Transverse colon (tissue), 4 donors: ENCODE results near the gene TGM1. TPM values are rescaled to one million over a fixed set of nuclear protein-coding genes. Genes with fewer than 3 reads are reported as not detected.

Experiments used
- DNase-seq: peaks from one replicate; pipeline ENCODE4 v3.0.0-alpha.2; 2019
- H3K27ac ChIP-seq, 4 donors: fragments of 200-600 bp; sonication (generic); 2 replicates each; pipeline ENCODE4 v1.5.1; 2016 to 2018; ENCODE audit warnings: inconsistent platforms in 4 of 4
- H3K27me3 ChIP-seq: fragments of 200-600 bp; sonication (generic); 2 replicates; pipeline ENCODE4 v1.5.1; 2017; ENCODE audit warnings: inconsistent platforms
- H3K36me3 ChIP-seq, 4 donors: fragments of 200-600 bp; sonication (generic); 2 replicates each; pipeline ENCODE4 v1.5.1; 2017 to 2019; ENCODE audit warnings: inconsistent platforms in 4 of 4
- H3K4me1 ChIP-seq, 4 donors: fragments of 200-600 bp; sonication (generic); 2 replicates each; pipeline ENCODE4 v1.5.1; 2017 to 2020; ENCODE audit warnings: inconsistent platforms in 4 of 4
- H3K4me3 ChIP-seq, 4 donors: fragments of 200-600 bp; sonication (generic); 1 replicate in 1 of 4; 2 replicates in 3 of 4; pipeline versions ENCODE4 v1.5.1 to v1.6.1; 2017 to 2019; ENCODE audit warnings: inconsistent platforms in 4 of 4
- H3K9me3 ChIP-seq, 2 donors: fragments of 200-600 bp; sonication (generic); 2 replicates each; pipeline ENCODE4 v1.5.1; 2017 to 2019; ENCODE audit warnings: inconsistent platforms in 2 of 2
- EP300 ChIP-seq: sonication (generic); formaldehyde crosslinking; IDR thresholded peaks from one replicate; pipeline ENCODE4 v1.6.1; 2017; ENCODE audit warnings: antibody characterized with exemption, low read depth
- POLR2A ChIP-seq: fragments of 450-650 bp; IDR thresholded peaks from one replicate; pipeline ENCODE4 v1.6.1; 2016; ENCODE audit warnings: antibody characterized with exemption, mild to moderate bottlenecking, moderate library complexity
- POLR2AphosphoS5 ChIP-seq, 3 donors: sonication (generic); formaldehyde crosslinking; IDR thresholded peaks; one replicate each; pipeline ENCODE4 v1.6.1; 2016; ENCODE audit warnings: antibody characterized with exemption in 3 of 3
- WGBS, 2 donors: methylation state at CpG; one replicate each; pipeline ENCODE4 v1.1.5; 2018; ENCODE audit warnings: low coverage in 1 of 2; 5-methylcytosine and 5-hydroxymethylcytosine counted together
- in situ Hi-C, 4 donors: fragments of 200-750 bp; cut with MboI; loops; one replicate each; pipeline versions ENCODE4 v1.15.0 to v1.15.1; 2017; ENCODE audit warnings: low sequenced_read_pairs in 3 of 4, low pct_ligation_motif_present in 1 of 4, low pct_unique_long_range_greater_than_20kb in 1 of 4
- intact Hi-C: fragments of 100-400 bp; cut with DNase I; formaldehyde crosslinking; loops from one replicate; pipeline ENCODE4 v1.15.1; 2023; ENCODE audit warnings: low total_unique reads
- total RNA-seq, 4 donors: library from RNA; depleted of rRNA; stranded (reverse); fragments of >200 nt; gene quantifications; one replicate each; pipeline ENCODE4 v1.1.0, GENCODE V29; 2016
- TF ChIP-seq, protein P1 (sequence below), 5 experiments: fragments of 200-600 bp in 3 of 5; fragments of 450-650 bp in 2 of 5; sonication (generic) in 3 of 5; IDR thresholded peaks; 1 replicate in 2 of 5; 2 replicates in 3 of 5; pipeline ENCODE4 v1.5.1; 2016 to 2017; ENCODE audit warnings: antibody characterized with exemption in 5 of 5, inconsistent platforms in 3 of 5, mild to moderate bottlenecking in 2 of 5, moderate library complexity in 1 of 5

TGM1 gene
- total RNA-seq, 4 donors from 2014 or later = 1.4 to 96.5 (median 2.2) TPM; not detected in 1

- no peak overlapping the region for H3K27ac ChIP-seq
- H3K36me3 ChIP-seq = no peaks in the 10 kb centered on the region
- H3K27me3 ChIP-seq = no peaks in the 10 kb centered on the region
- in situ Hi-C loops (no loop called here), intact Hi-C loops (no loop called here)
- 93 to 100% methylated on average over 1 to 18 of the region's 19 CpGs for WGBS, 2 donors
- no peaks in the 10 kb centered on the region for H3K4me1 ChIP-seq
- no peak for DNase-seq
- H3K9me3 ChIP-seq = no peaks in the 10 kb centered on the region
- no peak for TF ChIP-seq POLR2AphosphoS5 (IDR thresholded peaks at IDR 0.05)
- no peak for TF ChIP-seq EP300
- TF ChIP-seq, protein P1, sequence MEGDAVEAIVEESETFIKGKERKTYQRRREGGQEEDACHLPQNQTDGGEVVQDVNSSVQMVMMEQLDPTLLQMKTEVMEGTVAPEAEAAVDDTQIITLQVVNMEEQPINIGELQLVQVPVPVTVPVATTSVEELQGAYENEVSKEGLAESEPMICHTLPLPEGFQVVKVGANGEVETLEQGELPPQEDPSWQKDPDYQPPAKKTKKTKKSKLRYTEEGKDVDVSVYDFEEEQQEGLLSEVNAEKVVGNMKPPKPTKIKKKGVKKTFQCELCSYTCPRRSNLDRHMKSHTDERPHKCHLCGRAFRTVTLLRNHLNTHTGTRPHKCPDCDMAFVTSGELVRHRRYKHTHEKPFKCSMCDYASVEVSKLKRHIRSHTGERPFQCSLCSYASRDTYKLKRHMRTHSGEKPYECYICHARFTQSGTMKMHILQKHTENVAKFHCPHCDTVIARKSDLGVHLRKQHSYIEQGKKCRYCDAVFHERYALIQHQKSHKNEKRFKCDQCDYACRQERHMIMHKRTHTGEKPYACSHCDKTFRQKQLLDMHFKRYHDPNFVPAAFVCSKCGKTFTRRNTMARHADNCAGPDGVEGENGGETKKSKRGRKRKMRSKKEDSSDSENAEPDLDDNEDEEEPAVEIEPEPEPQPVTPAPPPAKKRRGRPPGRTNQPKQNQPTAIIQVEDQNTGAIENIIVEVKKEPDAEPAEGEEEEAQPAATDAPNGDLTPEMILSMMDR (IDR thresholded peaks at IDR 0.05) = no peak
- no peak for TF ChIP-seq POLR2A
- no peak overlapping the region for H3K4me3 ChIP-seq
Observed at GRCh38 chr14:24254630-24255392, 8.2 kb downstream of the TGM1 start.

- no peak overlapping the region for H3K27ac ChIP-seq
- no peaks in the 10 kb centered on the region for H3K9me3 ChIP-seq
- in situ Hi-C loops (no loop called here), intact Hi-C loops (no loop called here)
- H3K4me1 ChIP-seq = no peaks in the 10 kb centered on the region
- H3K36me3 ChIP-seq = no peaks in the 10 kb centered on the region
- no peak for DNase-seq
- no peak overlapping the region for H3K4me3 ChIP-seq
- TF ChIP-seq EP300 (no peak), POLR2A (no peak), POLR2AphosphoS5 (IDR thresholded peaks at IDR 0.05) (no peak)
- TF ChIP-seq, protein P1 (IDR thresholded peaks at IDR 0.05) = no peak
- 78% methylated on average over 7 of the region's 7 CpGs; no CpG with 5 or more reads in 1 of the 2 donors for WGBS, 2 donors
- no peaks in the 10 kb centered on the region for H3K27me3 ChIP-seq
Observed at GRCh38 chr14:24253936-24254335, 9.0 kb downstream of the TGM1 start.

DNA sequence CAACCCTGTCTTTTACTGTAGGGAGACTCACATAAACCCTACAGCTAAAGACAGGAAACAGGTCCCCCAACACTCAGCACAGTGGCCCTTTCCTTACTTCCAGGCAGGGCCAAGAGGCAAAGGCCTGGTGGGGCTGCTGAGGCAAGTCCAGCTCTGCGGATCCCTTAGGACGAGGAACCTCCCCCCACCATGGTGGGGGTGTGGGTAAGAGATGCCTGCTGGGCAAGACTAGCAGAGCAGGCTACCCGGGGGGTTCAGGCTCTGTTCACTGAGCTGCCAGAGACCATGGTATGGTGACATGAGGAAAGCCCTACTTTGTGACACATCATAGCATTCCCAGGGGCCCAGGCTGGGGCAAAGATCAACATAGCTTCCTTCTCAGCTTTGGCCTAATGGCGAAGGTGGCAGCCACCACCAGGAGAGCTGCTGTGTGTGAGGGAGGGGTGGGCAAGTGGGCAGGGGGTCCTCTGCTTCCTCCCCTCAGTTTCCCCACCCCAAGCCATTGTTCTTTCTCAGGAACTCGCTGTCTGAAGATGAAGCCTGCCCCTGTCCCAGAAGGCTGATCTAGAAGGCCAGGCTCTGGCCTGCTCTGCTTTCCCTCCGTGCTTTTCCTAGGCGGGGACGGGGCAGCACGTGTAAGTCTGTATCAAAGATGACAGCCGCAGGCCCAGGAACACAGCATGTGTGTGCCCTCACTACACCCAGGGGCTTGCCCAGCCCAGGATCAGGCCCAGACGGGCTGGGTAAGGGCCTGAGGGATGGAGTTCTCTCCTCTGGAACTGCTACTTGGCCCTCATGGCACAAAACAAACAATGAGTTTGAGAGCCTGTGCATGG lies 10.5 kb downstream of the TGM1 start:
- Histone ChIP-seq H3K9me3 (no peaks in the 10 kb centered on the region), H3K27me3 (no peaks in the 10 kb centered on the region), H3K4me3 (no peak overlapping the region), H3K27ac (no peak overlapping the region), H3K4me1 (no peaks in the 10 kb centered on the region), H3K36me3 (no peaks in the 10 kb centered on the region)
- WGBS, 2 donors = 84% methylated on average over 11 of the region's 11 CpGs; no CpG with 5 or more reads in 1 of the 2 donors
- in situ Hi-C loops = no loop called here
- intact Hi-C loops = no loop called here
- DNase-seq = no peak
- TF ChIP-seq, protein P1 (IDR thresholded peaks at IDR 0.05) = no peak
- TF ChIP-seq EP300 (no peak), POLR2AphosphoS5 (IDR thresholded peaks at IDR 0.05) (no peak), POLR2A (no peak)

DNA sequence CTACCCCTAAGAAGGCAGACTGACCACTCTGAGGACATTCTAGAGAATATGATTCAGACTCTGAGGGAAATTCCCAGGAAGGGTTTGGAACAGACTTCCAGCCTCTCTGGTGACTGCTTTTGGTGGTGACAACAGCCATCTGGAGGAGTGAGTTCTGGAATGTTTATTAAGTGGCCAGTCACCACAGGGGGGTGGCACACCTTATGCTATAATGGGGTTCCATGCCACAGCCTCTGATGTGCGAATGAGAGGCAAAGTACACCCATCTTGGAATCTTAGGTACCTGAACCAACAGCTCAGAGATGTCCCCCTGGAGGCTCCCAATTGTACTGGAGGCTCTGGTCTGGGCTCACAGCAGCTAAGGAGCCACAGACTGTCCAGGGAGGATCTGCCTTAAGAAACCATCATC lies 11.1 kb downstream of the TGM1 start:
- in situ Hi-C loops = no loop called here
- 92 to 100% methylated on average over 1 of the region's 1 CpG for WGBS, 2 donors
- TF ChIP-seq POLR2A (no peak), EP300 (no peak), POLR2AphosphoS5 (IDR thresholded peaks at IDR 0.05) (no peak)
- TF ChIP-seq, protein P1 (IDR thresholded peaks at IDR 0.05) = no peak
- H3K4me3 ChIP-seq = no peak overlapping the region
- no peak overlapping the region for H3K27ac ChIP-seq
- H3K27me3 ChIP-seq = no peaks in the 10 kb centered on the region
- H3K36me3 ChIP-seq = no peaks in the 10 kb centered on the region
- intact Hi-C loops = no loop called here
- no peaks in the 10 kb centered on the region for H3K9me3 ChIP-seq
- no peaks in the 10 kb centered on the region for H3K4me1 ChIP-seq
- DNase-seq = no peak
